ENCODE results near the gene RAB11B. TPM values are rescaled to one million over a fixed set of nuclear protein-coding genes. Genes with fewer than 3 reads are reported as not detected.
A peak's percentile ranks its signal among the peaks of the same experiment; 100 is the strongest.

Gene RAB11B
- total RNA-seq, 1 donor from 2014 or later, result 58.2 TPM

- DNase-seq (ENCODE audit: low read depth), result no peak
- no peaks in the 10 kb centered on the region for H3K36me3 ChIP-seq (ENCODE audit: control insufficient read depth, insufficient read depth, low read length)
- TF ChIP-seq CTCF (IDR thresholded peaks at IDR 0.05; ENCODE audit: insufficient read depth, low read length, poor library complexity, severe bottlenecking), result no peak
- H3K4me3 ChIP-seq (ENCODE audit: low read depth, low read length), result no peak overlapping the region
- no peaks in the 10 kb centered on the region for H3K27me3 ChIP-seq (ENCODE audit: control insufficient read depth, insufficient read depth, low read length)
Observed at GRCh38 chr19:8396185-8396562, 6.0 kb downstream of the RAB11B start.

- H3K36me3 ChIP-seq (ENCODE audit: control insufficient read depth, insufficient read depth, low read length), result no peaks in the 10 kb centered on the region
- no peak for DNase-seq (ENCODE audit: low read depth)
- TF ChIP-seq CTCF (IDR thresholded peaks at IDR 0.05; ENCODE audit: insufficient read depth, low read length, poor library complexity, severe bottlenecking), result peak; percentile 74
- H3K4me3 ChIP-seq (ENCODE audit: low read depth, low read length), result no peak overlapping the region
- H3K27me3 ChIP-seq (ENCODE audit: control insufficient read depth, insufficient read depth, low read length), result no peaks in the 10 kb centered on the region
Observed at GRCh38 chr19:8396563-8397203, 6.5 kb downstream of the RAB11B start.

GRCh38 chr19:8397271-8397670 is 7.1 kb downstream of the RAB11B start:
- Histone ChIP-seq H3K36me3 (ENCODE audit: control insufficient read depth, insufficient read depth, low read length) (no peaks in the 10 kb centered on the region), H3K4me3 (ENCODE audit: low read depth, low read length) (no peak overlapping the region), H3K27me3 (ENCODE audit: control insufficient read depth, insufficient read depth, low read length) (no peaks in the 10 kb centered on the region)
- DNase-seq (ENCODE audit: low read depth), result no peak
- no peak for TF ChIP-seq CTCF (IDR thresholded peaks at IDR 0.05; ENCODE audit: insufficient read depth, low read length, poor library complexity, severe bottlenecking)

- no peak for TF ChIP-seq CTCF (IDR thresholded peaks at IDR 0.05; ENCODE audit: insufficient read depth, low read length, poor library complexity, severe bottlenecking)
- no peak for DNase-seq (ENCODE audit: low read depth)
Observed at GRCh38 chr19:8397746-8398310, 7.7 kb downstream of the RAB11B start.

GRCh38 chr19:8398311-8398771 is 8.2 kb downstream of the RAB11B start:
- H3K27me3 ChIP-seq (ENCODE audit: control insufficient read depth, insufficient read depth, low read length), result no peaks in the 10 kb centered on the region
- H3K4me3 ChIP-seq (ENCODE audit: low read depth, low read length), result no peak overlapping the region
- H3K36me3 ChIP-seq (ENCODE audit: control insufficient read depth, insufficient read depth, low read length), result no peaks in the 10 kb centered on the region
- DNase-seq (ENCODE audit: low read depth), result peak; percentile 57
- TF ChIP-seq CTCF (IDR thresholded peaks at IDR 0.05; ENCODE audit: insufficient read depth, low read length, poor library complexity, severe bottlenecking), result no peak

More at GRCh38 chr19:8397746-8398310, 7.7 kb downstream of the RAB11B start:
- no peaks in the 10 kb centered on the region for H3K36me3 ChIP-seq (ENCODE audit: control insufficient read depth, insufficient read depth, low read length)
- H3K4me3 ChIP-seq (ENCODE audit: low read depth, low read length), result no peak overlapping the region
- no peaks in the 10 kb centered on the region for H3K27me3 ChIP-seq (ENCODE audit: control insufficient read depth, insufficient read depth, low read length)
